Pancreas (tissue), 10 donors: ENCODE results near the gene PTPN2. TPM values are rescaled to one million over a fixed set of nuclear protein-coding genes. Genes with fewer than 3 reads are reported as not detected.
"Not testable (repeated sequence)": the region's sequence is repeated elsewhere in the genome, so short reads cannot be mapped to it uniquely, and the experiment has no call there.

Experiments used
- ATAC-seq, 4 donors: fragments of 200-7000 bp; cut with Tn5 transposase; one replicate each; pipeline versions ENCODE4 v1.8.0 to v1.9.1; 2020; ENCODE audit warnings: mild to moderate bottlenecking in 4 of 4, moderate library complexity in 4 of 4
- DNase-seq, 6 donors: peaks; one replicate each; pipeline ENCODE4 v3.0.0-alpha.2; 2020
- FAIRE-seq: peaks from 2 replicates; lab custom pipeline; 2012; peaks lifted over from hg19 to GRCh38; lab: Jason Lieb, UNC
- H3K27ac ChIP-seq, 4 donors: fragments of 200-600 bp; sonication (generic); 1 replicate in 3 of 4; 2 replicates in 1 of 4; pipeline versions ENCODE4 v1.5.0 to v1.8.0; 2020
- H3K27me3 ChIP-seq, 4 donors: fragments of 200-600 bp; one replicate each; pipeline ENCODE4 v1.8.0; 2021
- H3K36me3 ChIP-seq, 3 donors: fragments of 200-600 bp; sonication (generic) in 1 of 3; one replicate each; pipeline versions ENCODE4 v1.5.0 to v1.8.0; 2020 to 2021
- H3K4me1 ChIP-seq, 3 donors: fragments of 200-600 bp; one replicate each; pipeline ENCODE4 v1.8.0; 2021
- H3K4me3 ChIP-seq, 4 donors: fragments of 200-600 bp; sonication (generic) in 2 of 4; one replicate each; pipeline versions ENCODE4 v1.5.0 to v1.8.0; 2020 to 2021
- H3K9me3 ChIP-seq, 4 donors: fragments of 200-600 bp; one replicate each; pipeline ENCODE4 v1.8.0; 2021
- WGBS, 2 donors: extraction: QIAGEN DNeasy Blood & Tissue Kit; methylation state at CpG; one replicate each; pipeline ENCODE4 v1.1.7; 2013; 5-methylcytosine and 5-hydroxymethylcytosine counted together
- intact Hi-C, 3 donors: fragments of 100-400 bp; cut with DNase I; formaldehyde crosslinking; loops; one replicate each; pipeline versions ENCODE4 v1.11.1 to v1.14.2; 2022
- polyA plus RNA-seq, 2 donors: library from polyadenylated mRNA; stranded (reverse); fragments of 200-250 nt; gene quantifications; one replicate each; pipeline ENCODE4 v1.2.3, GENCODE V29; 2013
- total RNA-seq, 6 donors: library from RNA; stranded (reverse); fragmentation: NEBNext Ultra II Directional in 4 of 6; extraction: Animal tissue kit (Norgen Biotek cat#: 25700) in 4 of 6; gene quantifications; one replicate each; pipeline versions ENCODE4 v1.2.1 to v1.2.4, GENCODE V29; 2021 to 2023
- TF ChIP-seq, protein P1 (sequence below), 4 donors: fragments of 200-600 bp; sonication (generic) in 3 of 4; IDR thresholded peaks; one replicate each; pipeline versions ENCODE4 v1.5.0 to v1.8.0; 2021; ENCODE audit warnings: antibody characterized with exemption in 4 of 4
- donor health status: healthy with polysubstance abuse.
- donor health status: DM: no; HTN: no; CAD: no; lungs with moderate emphysema.
- donor health status: DM: no; HTN: no; CAD: no.
- donor health status: control.
- donor health status: control.
- donor health status: Bipolar disorder and iron deficiency.
- donor health status: DM: yes; HTN: yes; CAD: no.
- donor health status: DM: no; HTN: no; CAD: no.
- donor health status: DM: no; HTN: no; CAD: no.
- donor health status: DM: yes; HTN: yes; CAD: no.

PTPN2 gene
- total and polyA plus RNA-seq, 8 donors = 22.8 to 37.1 (median 26.3) TPM

DNA sequence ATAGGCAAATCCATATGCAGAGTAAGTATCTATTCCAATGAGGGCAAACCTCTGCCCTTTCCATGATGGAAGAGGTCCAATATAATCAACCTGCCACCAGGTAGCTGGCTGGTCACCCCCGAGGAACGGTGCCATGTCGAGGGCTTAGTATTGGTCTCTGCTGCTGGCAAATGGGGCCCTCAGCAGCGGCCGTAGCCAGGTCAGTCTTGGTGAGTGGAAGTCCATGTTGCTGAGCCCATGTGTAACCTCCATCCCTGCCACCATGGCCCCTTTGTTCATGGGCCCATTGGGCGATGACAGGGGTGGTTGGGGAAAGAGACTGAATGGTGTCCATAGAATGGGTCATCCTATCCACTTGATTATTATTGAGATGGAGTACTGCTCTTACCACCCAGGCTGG, 128.4 kb downstream of the PTPN2 start:
- ATAC-seq, H3K36me3 ChIP-seq, FAIRE-seq, H3K27ac ChIP-seq, H3K27me3 ChIP-seq, intact Hi-C loops, DNase-seq, H3K4me3 ChIP-seq, H3K4me1 ChIP-seq, H3K9me3 ChIP-seq: not testable (repeated sequence)
- 90 to 91% methylated on average over 6 of the region's 6 CpGs for WGBS, 2 donors

DNA sequence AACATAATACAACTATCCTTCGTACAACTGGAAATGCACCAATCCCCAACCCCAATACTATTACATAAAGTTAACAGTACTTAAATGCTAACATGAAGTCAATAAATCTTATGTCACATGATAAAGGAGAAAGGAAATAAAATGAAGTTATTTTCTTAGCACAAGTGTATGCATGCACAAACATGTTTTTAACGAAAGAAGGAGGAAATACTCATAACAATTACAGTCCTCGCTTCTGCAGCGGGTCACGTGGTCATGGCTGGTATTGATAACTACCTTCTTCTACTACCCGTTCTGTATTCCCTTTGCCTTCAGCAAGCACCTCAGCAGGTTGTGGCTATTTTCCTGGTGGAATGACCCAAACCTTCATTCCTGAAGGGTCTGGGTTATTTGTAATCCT, 129.5 kb downstream of the PTPN2 start:
- DNase-seq (no peak), ATAC-seq (no peak), FAIRE-seq (no peak)
- no peaks in the 10 kb centered on the region for H3K36me3 ChIP-seq
- no peaks in the 10 kb centered on the region for H3K27me3 ChIP-seq
- no peak overlapping the region for H3K27ac ChIP-seq
- intact Hi-C loops = no loop called here
- 78 to 81% methylated on average over 6 of the region's 6 CpGs for WGBS, 2 donors
- no peak overlapping the region for H3K4me3 ChIP-seq
- TF ChIP-seq, protein P1, sequence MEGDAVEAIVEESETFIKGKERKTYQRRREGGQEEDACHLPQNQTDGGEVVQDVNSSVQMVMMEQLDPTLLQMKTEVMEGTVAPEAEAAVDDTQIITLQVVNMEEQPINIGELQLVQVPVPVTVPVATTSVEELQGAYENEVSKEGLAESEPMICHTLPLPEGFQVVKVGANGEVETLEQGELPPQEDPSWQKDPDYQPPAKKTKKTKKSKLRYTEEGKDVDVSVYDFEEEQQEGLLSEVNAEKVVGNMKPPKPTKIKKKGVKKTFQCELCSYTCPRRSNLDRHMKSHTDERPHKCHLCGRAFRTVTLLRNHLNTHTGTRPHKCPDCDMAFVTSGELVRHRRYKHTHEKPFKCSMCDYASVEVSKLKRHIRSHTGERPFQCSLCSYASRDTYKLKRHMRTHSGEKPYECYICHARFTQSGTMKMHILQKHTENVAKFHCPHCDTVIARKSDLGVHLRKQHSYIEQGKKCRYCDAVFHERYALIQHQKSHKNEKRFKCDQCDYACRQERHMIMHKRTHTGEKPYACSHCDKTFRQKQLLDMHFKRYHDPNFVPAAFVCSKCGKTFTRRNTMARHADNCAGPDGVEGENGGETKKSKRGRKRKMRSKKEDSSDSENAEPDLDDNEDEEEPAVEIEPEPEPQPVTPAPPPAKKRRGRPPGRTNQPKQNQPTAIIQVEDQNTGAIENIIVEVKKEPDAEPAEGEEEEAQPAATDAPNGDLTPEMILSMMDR (IDR thresholded peaks at IDR 0.05) = no peak
- no peaks in the 10 kb centered on the region for H3K4me1 ChIP-seq
- no peaks in the 10 kb centered on the region for H3K9me3 ChIP-seq

DNA sequence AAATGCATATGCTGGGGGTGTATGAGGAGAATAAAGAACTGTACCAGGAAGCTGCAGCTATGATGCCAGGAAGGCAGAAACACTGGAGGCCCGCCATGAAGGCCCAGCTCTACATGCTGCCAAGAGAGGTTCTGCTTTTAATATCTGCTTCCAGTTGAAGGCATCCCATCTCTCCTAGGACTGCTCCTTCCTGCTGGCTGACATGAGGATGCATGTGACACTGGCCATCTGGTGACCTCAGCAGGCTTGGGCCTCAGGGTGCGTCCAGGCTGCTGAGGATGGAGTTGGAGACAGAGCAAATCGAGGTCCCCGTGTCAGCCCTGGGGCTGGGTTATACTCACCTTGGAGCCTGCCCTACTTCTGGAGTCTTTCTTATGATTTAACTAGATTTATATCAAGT, 132.1 kb downstream of the PTPN2 start:
- DNase-seq (no peak), ATAC-seq (no peak), FAIRE-seq (no peak)
- no peak overlapping the region for H3K4me3 ChIP-seq
- no peaks in the 10 kb centered on the region for H3K36me3 ChIP-seq
- TF ChIP-seq, protein P1 (IDR thresholded peaks at IDR 0.05) = no peak
- no peak overlapping the region for H3K27ac ChIP-seq
- H3K4me1 ChIP-seq = no peaks in the 10 kb centered on the region
- H3K27me3 ChIP-seq = no peaks in the 10 kb centered on the region
- no peaks in the 10 kb centered on the region for H3K9me3 ChIP-seq
- WGBS, 2 donors = 74 to 78% methylated on average over 4 of the region's 4 CpGs
- intact Hi-C loops = no loop called here

DNA sequence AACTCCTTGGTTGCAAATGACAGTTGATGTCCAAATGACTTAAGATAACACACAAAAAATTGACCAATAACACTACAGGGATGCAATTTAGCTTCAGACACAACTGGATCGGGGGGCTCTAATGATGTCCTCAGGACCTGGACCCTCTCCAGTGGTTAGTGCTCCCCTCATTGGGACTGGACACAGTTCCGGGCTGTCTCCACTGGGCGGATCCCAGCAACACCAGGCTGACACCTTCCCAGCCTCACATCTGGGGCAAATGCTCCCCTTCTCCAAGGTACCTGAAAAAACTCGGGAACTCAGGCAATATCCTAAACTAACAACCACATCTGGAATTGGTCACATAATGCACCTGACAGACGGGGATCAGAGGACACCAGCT, 132.5 kb downstream of the PTPN2 start:
- H3K27me3 ChIP-seq = no peaks in the 10 kb centered on the region
- intact Hi-C loops = no loop called here
- no peak for ATAC-seq
- H3K9me3 ChIP-seq = no peaks in the 10 kb centered on the region
- H3K4me3 ChIP-seq = no peak overlapping the region
- no peak overlapping the region for H3K27ac ChIP-seq
- H3K36me3 ChIP-seq = no peaks in the 10 kb centered on the region
- TF ChIP-seq, protein P1 (IDR thresholded peaks at IDR 0.05) = no peak
- no peak for FAIRE-seq
- no peaks in the 10 kb centered on the region for H3K4me1 ChIP-seq
- no peak for DNase-seq
- WGBS, 2 donors = 63 to 78% methylated on average over 5 of the region's 5 CpGs

DNA sequence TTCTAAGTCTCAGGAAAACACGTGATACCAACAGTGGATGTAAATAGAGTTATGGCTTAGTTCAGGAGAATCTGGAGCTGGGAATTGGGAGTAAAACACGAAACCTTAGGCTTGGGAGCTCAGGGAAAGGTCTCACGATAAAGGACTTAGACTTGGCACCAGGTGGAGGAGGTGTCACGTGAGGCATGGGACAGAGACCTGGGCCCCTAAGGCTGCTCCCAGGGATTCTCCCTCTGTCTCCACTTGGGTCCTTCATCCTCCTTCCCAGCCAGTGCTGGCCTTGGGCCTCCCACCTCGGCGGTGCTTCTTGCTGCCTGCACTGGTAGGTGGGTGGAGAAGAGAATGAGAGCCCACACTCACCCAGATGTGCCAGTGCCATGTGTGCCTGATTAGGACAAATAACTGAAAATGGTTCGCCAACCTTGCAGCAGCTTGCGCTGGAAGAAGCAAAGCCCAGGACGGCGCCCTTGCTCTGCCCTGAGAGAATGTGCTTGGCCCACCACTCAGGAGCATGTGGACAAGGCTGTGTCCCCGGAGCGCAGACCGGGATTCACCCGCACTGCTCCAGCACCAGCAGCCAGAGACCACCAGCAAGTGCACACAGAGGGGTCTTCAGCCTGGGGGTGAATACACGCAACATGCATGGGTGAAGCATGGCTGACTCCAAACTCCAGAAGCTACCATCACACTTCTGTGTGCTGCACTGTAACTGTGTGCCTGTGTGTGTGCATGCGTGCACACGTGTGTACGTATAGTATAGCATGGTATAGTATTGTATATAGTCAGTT, 133.1 kb downstream of the PTPN2 start:
- Histone ChIP-seq H3K27me3 (no peaks in the 10 kb centered on the region), H3K4me1 (no peaks in the 10 kb centered on the region), H3K27ac (no peak overlapping the region), H3K9me3 (no peaks in the 10 kb centered on the region), H3K4me3 (no peak overlapping the region), H3K36me3 (no peaks in the 10 kb centered on the region)
- 79 to 88% methylated on average over 18 of the region's 18 CpGs for WGBS, 2 donors
- DNase-seq (no peak), FAIRE-seq (no peak), ATAC-seq (no peak)
- TF ChIP-seq, protein P1 (IDR thresholded peaks at IDR 0.05) = no peak
- intact Hi-C loops = no loop called here
